ENCODE results near the gene AGMO.
"Not testable (repeated sequence)": the region's sequence is repeated elsewhere in the genome, so short reads cannot be mapped to it uniquely, and the experiment has no call there.

The AGMO gene

DNA sequence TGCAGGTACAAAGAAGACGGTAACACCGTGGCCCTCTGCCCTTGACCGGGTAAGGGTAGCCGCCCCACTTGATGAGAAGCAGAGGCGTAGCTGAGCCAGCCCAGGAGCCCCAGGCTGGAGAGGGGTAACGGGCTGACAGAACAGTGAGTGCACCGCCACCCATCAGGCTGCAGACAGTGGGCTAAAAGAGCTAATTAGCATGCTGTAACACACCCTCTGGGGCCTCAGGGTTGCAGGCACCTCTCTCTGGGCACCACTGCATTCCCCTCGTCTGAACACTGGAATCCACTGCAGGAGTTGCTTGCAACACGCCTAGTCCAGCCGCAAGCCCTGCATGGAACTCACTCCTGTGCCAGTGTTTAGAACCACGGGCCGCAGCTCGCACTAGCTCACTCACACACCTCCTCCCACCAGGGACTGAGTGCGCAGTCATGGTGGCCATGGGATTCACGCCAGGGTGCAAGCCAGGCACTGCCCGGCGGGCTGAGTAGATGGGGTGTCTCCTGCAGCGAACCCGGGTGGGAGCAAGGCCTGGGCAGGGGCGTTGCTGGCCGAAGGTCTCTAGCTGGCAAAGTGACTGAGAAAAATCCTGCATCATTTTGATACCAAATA lies 36.1 kb downstream of the AGMO start:
- no peak for DNase-seq (ENCODE audit: low read depth)

DNA sequence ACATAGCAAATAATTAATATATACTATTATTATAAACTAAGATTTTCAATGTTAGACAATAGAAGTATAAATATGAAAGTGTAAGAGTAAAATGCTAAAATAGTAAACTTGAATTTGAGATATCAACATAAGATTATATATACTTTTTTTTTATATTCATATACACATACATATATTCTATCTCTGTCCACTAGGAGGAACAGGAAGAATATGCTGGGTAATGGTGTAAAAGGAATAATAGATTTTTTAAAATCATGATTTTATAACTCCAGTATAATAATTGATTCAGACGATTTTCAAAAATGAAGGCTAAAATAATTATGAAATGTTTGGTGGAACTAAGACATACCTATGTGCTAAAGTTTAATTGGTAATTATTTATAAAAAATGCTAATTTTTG lies 37.7 kb downstream of the AGMO start:
- H3K4me3 ChIP-seq (ENCODE audit: low read length), result no peak overlapping the region
- TF ChIP-seq, protein P1, sequence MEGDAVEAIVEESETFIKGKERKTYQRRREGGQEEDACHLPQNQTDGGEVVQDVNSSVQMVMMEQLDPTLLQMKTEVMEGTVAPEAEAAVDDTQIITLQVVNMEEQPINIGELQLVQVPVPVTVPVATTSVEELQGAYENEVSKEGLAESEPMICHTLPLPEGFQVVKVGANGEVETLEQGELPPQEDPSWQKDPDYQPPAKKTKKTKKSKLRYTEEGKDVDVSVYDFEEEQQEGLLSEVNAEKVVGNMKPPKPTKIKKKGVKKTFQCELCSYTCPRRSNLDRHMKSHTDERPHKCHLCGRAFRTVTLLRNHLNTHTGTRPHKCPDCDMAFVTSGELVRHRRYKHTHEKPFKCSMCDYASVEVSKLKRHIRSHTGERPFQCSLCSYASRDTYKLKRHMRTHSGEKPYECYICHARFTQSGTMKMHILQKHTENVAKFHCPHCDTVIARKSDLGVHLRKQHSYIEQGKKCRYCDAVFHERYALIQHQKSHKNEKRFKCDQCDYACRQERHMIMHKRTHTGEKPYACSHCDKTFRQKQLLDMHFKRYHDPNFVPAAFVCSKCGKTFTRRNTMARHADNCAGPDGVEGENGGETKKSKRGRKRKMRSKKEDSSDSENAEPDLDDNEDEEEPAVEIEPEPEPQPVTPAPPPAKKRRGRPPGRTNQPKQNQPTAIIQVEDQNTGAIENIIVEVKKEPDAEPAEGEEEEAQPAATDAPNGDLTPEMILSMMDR (conservative IDR thresholded peaks at IDR 0.05; ENCODE audit: low read length), result no peak
- DNase-seq (ENCODE audit: low read depth), result no peak

More for the DNA sequence above, 36.1 kb downstream of the AGMO start:
- TF ChIP-seq, protein P1 (conservative IDR thresholded peaks at IDR 0.05; ENCODE audit: low read length), result no peak
- no peak overlapping the region for H3K4me3 ChIP-seq (ENCODE audit: low read length)

DNA sequence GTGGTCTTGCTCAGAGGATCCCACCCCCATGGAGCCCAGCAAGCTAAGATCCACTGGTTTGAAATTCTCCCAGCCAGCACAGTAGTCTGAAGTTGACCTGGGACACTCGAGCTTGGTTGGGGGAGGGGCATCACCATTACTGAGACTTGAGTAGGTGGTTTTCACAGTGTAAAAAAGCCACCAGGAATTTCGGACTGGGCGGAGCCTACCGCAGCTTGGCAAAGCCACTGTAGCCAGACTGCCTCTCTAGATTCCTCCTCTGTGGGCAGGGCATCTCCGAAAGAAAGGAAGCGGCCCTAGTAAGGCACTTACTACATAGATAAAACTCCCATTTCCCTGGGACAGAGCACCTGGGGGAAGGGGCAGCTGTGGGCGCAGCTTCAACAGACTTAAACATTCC lies 44.0 kb downstream of the AGMO start:
- DNase-seq (ENCODE audit: low read depth), result not testable (repeated sequence)

DNA sequence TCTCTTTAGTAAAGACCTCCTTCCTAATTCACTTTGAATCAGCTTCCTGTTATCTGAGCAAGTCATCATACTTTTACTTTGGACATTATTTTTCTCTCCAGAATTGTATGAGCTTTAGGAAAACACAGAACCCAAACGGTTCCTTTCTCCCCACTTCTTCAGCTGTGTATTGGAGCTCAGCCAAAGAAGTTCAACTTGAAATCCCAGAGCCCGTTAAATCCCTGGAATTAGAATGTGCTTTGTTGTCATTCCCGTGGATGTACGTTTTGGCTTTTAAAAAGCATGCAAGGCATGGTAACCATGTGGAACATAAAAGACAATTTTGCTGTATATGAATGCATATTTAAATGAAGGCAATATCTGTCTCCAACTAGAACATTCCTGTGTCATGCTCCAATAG lies 46.6 kb downstream of the AGMO start:
- TF ChIP-seq, protein P1 (conservative IDR thresholded peaks at IDR 0.05; ENCODE audit: low read length), result no peak
- peak; percentile 40 for DNase-seq (ENCODE audit: low read depth)
- H3K4me3 ChIP-seq (ENCODE audit: low read length), result no peak overlapping the region

More for the DNA sequence above, 44.0 kb downstream of the AGMO start:
- H3K4me3 ChIP-seq (ENCODE audit: low read length), result not testable (repeated sequence)

DNA sequence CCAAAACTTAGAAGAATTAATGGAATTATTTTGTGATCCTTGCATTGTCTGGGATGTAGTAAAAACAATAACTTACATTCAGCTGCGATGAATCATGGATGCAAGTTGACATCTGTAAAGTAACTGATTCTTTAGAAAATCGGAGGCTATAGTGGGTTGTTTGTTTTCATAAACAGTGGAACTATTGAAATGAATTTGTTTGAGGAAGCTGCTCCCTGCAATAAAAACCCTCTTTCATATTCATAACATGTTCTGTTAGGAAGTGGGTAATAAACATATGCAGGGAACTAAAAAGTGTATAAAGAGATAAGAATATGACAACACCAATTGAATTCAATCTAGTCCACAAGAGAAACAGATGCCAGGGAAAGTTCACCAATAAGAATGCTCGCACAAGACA lies 53.6 kb downstream of the AGMO start:
- peak; percentile 19 for DNase-seq (ENCODE audit: low read depth)
- H3K4me3 ChIP-seq (ENCODE audit: low read length), result no peak overlapping the region
- TF ChIP-seq, protein P1 (conservative IDR thresholded peaks at IDR 0.05; ENCODE audit: low read length), result no peak

DNA sequence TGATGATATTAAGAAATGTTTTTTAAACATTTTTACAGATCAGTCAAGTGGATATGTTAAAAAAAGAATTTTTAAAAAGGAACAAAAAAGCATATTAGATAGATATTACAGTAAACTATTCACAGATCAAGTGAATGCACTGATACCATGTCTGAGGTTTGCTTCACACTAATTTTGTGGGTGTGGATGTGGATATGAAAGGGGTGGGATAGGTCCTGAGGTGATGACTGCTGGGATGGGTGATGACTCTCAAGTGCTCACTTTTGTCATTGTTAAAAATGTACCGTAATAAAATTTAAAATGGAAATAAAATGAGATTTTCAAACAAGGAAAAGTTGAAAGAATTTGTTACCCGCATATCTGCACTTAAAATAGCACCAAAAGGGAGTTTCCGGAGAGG lies 54.1 kb downstream of the AGMO start:
- no peak for DNase-seq (ENCODE audit: low read depth)
- TF ChIP-seq, protein P1 (conservative IDR thresholded peaks at IDR 0.05; ENCODE audit: low read length), result no peak
- H3K4me3 ChIP-seq (ENCODE audit: low read length), result no peak overlapping the region

DNA sequence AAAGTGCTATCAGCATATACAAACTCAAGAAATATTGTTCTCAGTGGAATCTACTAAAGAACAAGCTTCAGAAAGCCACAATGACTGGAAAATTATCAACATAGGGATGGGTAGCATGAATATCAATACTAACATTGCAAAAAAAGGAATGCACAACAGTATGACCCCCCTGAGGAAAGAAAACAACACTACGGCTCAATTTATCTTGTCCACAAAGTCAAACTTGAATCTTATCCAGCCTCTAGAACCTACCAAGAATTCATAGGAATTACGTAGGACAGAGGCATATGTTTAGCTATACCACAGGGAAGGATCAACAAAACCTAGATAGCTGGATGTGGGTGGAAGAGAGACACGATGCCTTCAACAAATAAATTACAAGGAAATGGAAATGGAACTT lies 54.6 kb downstream of the AGMO start:
- TF ChIP-seq, protein P1 (conservative IDR thresholded peaks at IDR 0.05; ENCODE audit: low read length), result no peak
- DNase-seq (ENCODE audit: low read depth), result no peak
- H3K4me3 ChIP-seq (ENCODE audit: low read length), result no peak overlapping the region

DNA sequence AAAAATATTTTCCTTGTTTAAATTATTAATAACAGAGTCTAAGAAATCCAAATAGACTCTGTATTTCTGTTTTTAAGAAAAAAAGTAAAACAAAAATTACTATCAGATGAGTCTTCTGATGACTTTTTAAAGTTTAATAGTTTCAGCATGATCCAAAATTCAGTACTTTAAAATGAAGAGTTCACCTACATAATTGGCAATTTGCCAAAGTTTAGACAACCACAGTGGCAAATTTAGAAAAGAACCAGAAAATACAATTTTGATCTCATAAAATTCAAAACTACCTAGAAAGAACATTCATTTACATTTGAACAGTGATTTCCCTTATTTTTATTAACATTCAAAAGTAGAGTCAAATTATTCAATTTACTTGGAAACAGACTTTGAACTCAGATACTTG lies 56.1 kb downstream of the AGMO start:
- TF ChIP-seq, protein P1 (conservative IDR thresholded peaks at IDR 0.05; ENCODE audit: low read length), result no peak
- no peak overlapping the region for H3K4me3 ChIP-seq (ENCODE audit: low read length)
- no peak for DNase-seq (ENCODE audit: low read depth)

Measured in AG10803 (cell line).